Measurements from ENCODE around the gene SSBP2. TPM values are rescaled to one million over a fixed set of nuclear protein-coding genes. Genes with fewer than 3 reads are reported as not detected.

SSBP2 gene
- total RNA-seq, 2 donors from 2014 or later = 23.7 to 75.0 TPM

- DNase-seq (ENCODE audit: low spot score) (no peak), ATAC-seq (ENCODE audit: insufficient number of reproducible peaks, low FRiP score, low read depth) (no peak)
- no peaks in the 10 kb centered on the region for H3K27me3 ChIP-seq (replicated peaks; ENCODE audit: insufficient read depth)
- no peak for TF ChIP-seq CTCF (IDR thresholded peaks at IDR 0.05)
- no peaks in the 10 kb centered on the region for H3K9me3 ChIP-seq
- H3K27ac ChIP-seq = no peak overlapping the region
- H3K4me1 ChIP-seq (ENCODE audit: control insufficient read depth in 1 of 2, low read depth in 2 of 2) = peaks cover 6% of the 10 kb centered on the region in 2 donors
- no peak overlapping the region for H3K4me3 ChIP-seq
- no peaks in the 10 kb centered on the region for H3K36me3 ChIP-seq
These were observed 208.7 kb downstream of the SSBP2 start for GRCh38 chr5:81542242-81542641.

- H3K36me3 ChIP-seq = no peaks in the 10 kb centered on the region
- H3K9me3 ChIP-seq = no peaks in the 10 kb centered on the region
- H3K4me3 ChIP-seq = no peak overlapping the region
- H3K27ac ChIP-seq = no peak overlapping the region
- H3K27me3 ChIP-seq (replicated peaks; ENCODE audit: insufficient read depth) = no peaks in the 10 kb centered on the region
- DNase-seq (ENCODE audit: low spot score) = no peak
- ATAC-seq (ENCODE audit: insufficient number of reproducible peaks, low FRiP score, low read depth) = no peak
- H3K4me1 ChIP-seq (ENCODE audit: control insufficient read depth in 1 of 2, low read depth in 2 of 2) = peaks cover 14 to 15% of the 10 kb centered on the region in 2 donors
- no peak for TF ChIP-seq CTCF (IDR thresholded peaks at IDR 0.05)
These were observed 212.9 kb downstream of the SSBP2 start for GRCh38 chr5:81537905-81538547.

GRCh38 chr5:81534441-81534840 is 216.5 kb downstream of the SSBP2 start:
- H3K27ac ChIP-seq = no peak overlapping the region
- no peak for TF ChIP-seq CTCF (IDR thresholded peaks at IDR 0.05)
- H3K27me3 ChIP-seq (replicated peaks; ENCODE audit: insufficient read depth) = no peaks in the 10 kb centered on the region
- ATAC-seq (ENCODE audit: insufficient number of reproducible peaks, low FRiP score, low read depth) (no peak), DNase-seq (ENCODE audit: low spot score) (no peak)
- no peak overlapping the region for H3K4me3 ChIP-seq
- peaks cover 14 to 15% of the 10 kb centered on the region in 2 donors for H3K4me1 ChIP-seq (ENCODE audit: control insufficient read depth in 1 of 2, low read depth in 2 of 2)
- H3K9me3 ChIP-seq = no peaks in the 10 kb centered on the region
- no peaks in the 10 kb centered on the region for H3K36me3 ChIP-seq

- H3K9me3 ChIP-seq = no peaks in the 10 kb centered on the region
- TF ChIP-seq CTCF (IDR thresholded peaks at IDR 0.05) = no peak
- DNase-seq (ENCODE audit: low spot score) = no peak
- no peaks in the 10 kb centered on the region for H3K27me3 ChIP-seq (replicated peaks; ENCODE audit: insufficient read depth)
- peaks cover 14 to 15% of the 10 kb centered on the region in 2 donors for H3K4me1 ChIP-seq (ENCODE audit: control insufficient read depth in 1 of 2, low read depth in 2 of 2)
- no peak for ATAC-seq (ENCODE audit: insufficient number of reproducible peaks, low FRiP score, low read depth)
- no peak overlapping the region for H3K27ac ChIP-seq
- H3K4me3 ChIP-seq = no peak overlapping the region
- H3K36me3 ChIP-seq = no peaks in the 10 kb centered on the region
These were observed 217.1 kb downstream of the SSBP2 start for GRCh38 chr5:81533629-81534405.

GRCh38 chr5:81530919-81531318 is 220.0 kb downstream of the SSBP2 start:
- no peaks in the 10 kb centered on the region for H3K36me3 ChIP-seq
- H3K4me3 ChIP-seq = no peak overlapping the region
- no peak overlapping the region for H3K27ac ChIP-seq
- no peaks in the 10 kb centered on the region for H3K9me3 ChIP-seq
- H3K4me1 ChIP-seq (ENCODE audit: control insufficient read depth in 1 of 2, low read depth in 2 of 2) = peaks cover 8 to 9% of the 10 kb centered on the region in 2 donors
- ATAC-seq (ENCODE audit: insufficient number of reproducible peaks, low FRiP score, low read depth) (no peak), DNase-seq (ENCODE audit: low spot score) (no peak)
- H3K27me3 ChIP-seq (replicated peaks; ENCODE audit: insufficient read depth) = no peaks in the 10 kb centered on the region
- TF ChIP-seq CTCF (IDR thresholded peaks at IDR 0.05) = no peak

Data from thoracic aorta (tissue), 2 donors.